Transverse colon (tissue), 4 donors: ENCODE measurements around the gene KPNB1. TPM values are rescaled to one million over a fixed set of nuclear protein-coding genes. Genes with fewer than 3 reads are reported as not detected.

ENCODE experiments used
- DNase-seq: peaks from one replicate; pipeline ENCODE4 v3.0.0-alpha.2; 2019
- H3K27ac ChIP-seq, 4 donors: fragments of 200-600 bp; sonication (generic); 2 replicates each; pipeline ENCODE4 v1.5.1; 2016 to 2018; ENCODE audit warnings: inconsistent platforms in 4 of 4
- H3K27me3 ChIP-seq: fragments of 200-600 bp; sonication (generic); 2 replicates; pipeline ENCODE4 v1.5.1; 2017; ENCODE audit warnings: inconsistent platforms
- H3K36me3 ChIP-seq, 4 donors: fragments of 200-600 bp; sonication (generic); 2 replicates each; pipeline ENCODE4 v1.5.1; 2017 to 2019; ENCODE audit warnings: inconsistent platforms in 4 of 4
- H3K4me1 ChIP-seq, 4 donors: fragments of 200-600 bp; sonication (generic); 2 replicates each; pipeline ENCODE4 v1.5.1; 2017 to 2020; ENCODE audit warnings: inconsistent platforms in 4 of 4
- H3K4me3 ChIP-seq, 4 donors: fragments of 200-600 bp; sonication (generic); 1 replicate in 1 of 4; 2 replicates in 3 of 4; pipeline versions ENCODE4 v1.5.1 to v1.6.1; 2017 to 2019; ENCODE audit warnings: inconsistent platforms in 4 of 4
- H3K9me3 ChIP-seq, 2 donors: fragments of 200-600 bp; sonication (generic); 2 replicates each; pipeline ENCODE4 v1.5.1; 2017 to 2019; ENCODE audit warnings: inconsistent platforms in 2 of 2
- CTCF ChIP-seq, 5 experiments: fragments of 200-600 bp in 3 of 5; fragments of 450-650 bp in 2 of 5; sonication (generic) in 3 of 5; IDR thresholded peaks; 1 replicate in 2 of 5; 2 replicates in 3 of 5; pipeline ENCODE4 v1.5.1; 2016 to 2017; ENCODE audit warnings: antibody characterized with exemption in 5 of 5, inconsistent platforms in 3 of 5, mild to moderate bottlenecking in 2 of 5, moderate library complexity in 1 of 5
- EP300 ChIP-seq: sonication (generic); formaldehyde crosslinking; IDR thresholded peaks from one replicate; pipeline ENCODE4 v1.6.1; 2017; ENCODE audit warnings: antibody characterized with exemption, low read depth
- POLR2A ChIP-seq: fragments of 450-650 bp; IDR thresholded peaks from one replicate; pipeline ENCODE4 v1.6.1; 2016; ENCODE audit warnings: antibody characterized with exemption, mild to moderate bottlenecking, moderate library complexity
- POLR2AphosphoS5 ChIP-seq, 3 donors: sonication (generic); formaldehyde crosslinking; IDR thresholded peaks; one replicate each; pipeline ENCODE4 v1.6.1; 2016; ENCODE audit warnings: antibody characterized with exemption in 3 of 3
- WGBS, 2 donors: methylation state at CpG; one replicate each; pipeline ENCODE4 v1.1.5; 2018; ENCODE audit warnings: low coverage in 1 of 2; 5-methylcytosine and 5-hydroxymethylcytosine counted together
- in situ Hi-C, 4 donors: fragments of 200-750 bp; cut with MboI; loops; one replicate each; pipeline versions ENCODE4 v1.15.0 to v1.15.1; 2017; ENCODE audit warnings: low sequenced_read_pairs in 3 of 4, low pct_ligation_motif_present in 1 of 4, low pct_unique_long_range_greater_than_20kb in 1 of 4
- intact Hi-C: fragments of 100-400 bp; cut with DNase I; formaldehyde crosslinking; loops from one replicate; pipeline ENCODE4 v1.15.1; 2023; ENCODE audit warnings: low total_unique reads
- total RNA-seq, 4 donors: library from RNA; depleted of rRNA; stranded (reverse); fragments of >200 nt; gene quantifications; one replicate each; pipeline ENCODE4 v1.1.0, GENCODE V29; 2016

Gene KPNB1
- total RNA-seq, 4 donors from 2014 or later = 39.2 to 176 (median 133) TPM

DNA sequence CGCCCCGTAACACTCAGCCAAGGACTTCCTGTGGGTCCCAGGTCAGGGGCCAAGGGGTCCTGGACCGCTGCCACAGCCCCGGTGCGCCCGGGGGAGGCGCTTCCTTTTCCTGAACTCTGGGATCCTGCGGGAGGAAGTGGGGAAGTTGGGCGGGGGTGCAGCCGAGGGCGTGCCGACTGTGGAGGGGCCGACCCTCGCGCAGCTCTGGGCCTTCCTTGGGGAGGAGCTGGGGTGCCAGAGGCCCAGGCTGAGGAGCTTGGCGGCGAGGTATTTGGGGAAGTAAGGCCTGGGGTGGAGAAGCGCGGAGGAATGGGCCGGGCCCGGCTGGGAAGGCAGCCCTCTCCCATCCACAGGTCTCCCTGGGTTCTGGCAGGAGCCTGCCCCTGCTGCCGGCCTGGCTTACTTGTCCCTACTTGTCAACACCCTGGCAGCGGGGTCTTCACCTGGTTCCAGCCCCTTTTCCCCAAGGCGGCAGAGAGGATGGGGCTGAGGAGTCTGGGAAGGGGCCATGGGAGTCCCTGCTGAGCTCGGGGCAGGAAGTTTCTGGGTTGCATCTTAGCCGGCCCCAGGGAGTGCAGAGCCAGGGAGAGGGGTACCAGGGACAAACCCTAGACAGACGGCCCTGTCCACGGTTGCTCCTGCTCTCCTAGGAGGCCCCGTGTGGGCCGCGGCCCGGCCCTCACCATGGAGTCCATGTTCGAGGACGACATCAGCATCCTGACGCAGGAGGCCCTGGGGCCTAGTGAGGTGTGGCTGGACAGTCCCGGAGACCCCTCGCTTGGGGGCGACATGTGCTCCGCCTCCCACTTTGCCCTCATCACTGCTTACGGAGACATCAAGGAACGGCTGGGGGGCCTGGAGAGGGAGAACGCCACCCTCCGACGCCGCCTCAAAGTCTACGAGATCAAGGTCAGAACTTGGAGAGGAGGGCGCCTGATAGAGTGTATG, 46.0 kb downstream of the KPNB1 start:
- H3K27me3 ChIP-seq = peaks cover 16% of the 10 kb centered on the region
- intact Hi-C loops = no loop called here
- no peaks in the 10 kb centered on the region for H3K36me3 ChIP-seq
- peaks cover 7 to 32% (median 20%) of the 10 kb centered on the region in 4 donors for H3K4me1 ChIP-seq
- DNase-seq = peak; percentile 54
- no peaks in the 10 kb centered on the region for H3K9me3 ChIP-seq
- H3K27ac ChIP-seq = peak overlapping the region; percentile 80 to 92 (median 88)
- in situ Hi-C loops = loop anchor here in 1 of 4 donors (10.0 kb wide), 1 partner anchor 99 kb away; no protein-coding TSS in a partner anchor
- peak overlapping the region; percentile 76 to 95 (median 91) for H3K4me3 ChIP-seq
- WGBS, 2 donors = 56% methylated on average over 39 of the region's 47 CpGs; no CpG with 5 or more reads in 1 of the 2 donors
- no peak for TF ChIP-seq POLR2AphosphoS5 (IDR thresholded peaks at IDR 0.05)
- TF ChIP-seq CTCF (IDR thresholded peaks at IDR 0.05) = no peak
- no peak for TF ChIP-seq POLR2A
- no peak for TF ChIP-seq EP300

GRCh38 chr17:47696717-47697642, 47.3 kb downstream of the KPNB1 start:
- H3K27me3 ChIP-seq = peaks cover 16% of the 10 kb centered on the region
- WGBS, 2 donors = 66 to 75% methylated on average over 5 to 11 of the region's 11 CpGs
- H3K4me1 ChIP-seq = peaks cover 7 to 32% (median 20%) of the 10 kb centered on the region in 4 donors
- H3K36me3 ChIP-seq = no peaks in the 10 kb centered on the region
- intact Hi-C loops = no loop called here
- H3K4me3 ChIP-seq = no peak overlapping the region
- in situ Hi-C loops = loop anchor here in 1 of 4 donors (10.0 kb wide), 1 partner anchor 98 kb away; no protein-coding TSS in a partner anchor
- H3K27ac ChIP-seq = no peak overlapping the region
- H3K9me3 ChIP-seq = no peaks in the 10 kb centered on the region
- TF ChIP-seq CTCF (IDR thresholded peaks at IDR 0.05) (no peak), POLR2AphosphoS5 (IDR thresholded peaks at IDR 0.05) (no peak), EP300 (no peak), POLR2A (no peak)
- DNase-seq = no peak

- in situ Hi-C loops (loop anchor here in 1 of 4 donors (10.0 kb wide), 1 partner anchor 97 kb away; no protein-coding TSS in a partner anchor), intact Hi-C loops (no loop called here)
- peaks cover 16% of the 10 kb centered on the region for H3K27me3 ChIP-seq
- WGBS, 2 donors = 40 to 61% methylated on average over 1 to 8 of the region's 9 CpGs
- TF ChIP-seq CTCF (IDR thresholded peaks at IDR 0.05) = no peak
- TF ChIP-seq POLR2AphosphoS5 (IDR thresholded peaks at IDR 0.05) = no peak
- DNase-seq = no peak
- H3K36me3 ChIP-seq = no peaks in the 10 kb centered on the region
- H3K4me3 ChIP-seq = no peak overlapping the region
- peaks cover 2 to 30% (median 13%) of the 10 kb centered on the region in 4 donors for H3K4me1 ChIP-seq
- no peaks in the 10 kb centered on the region for H3K9me3 ChIP-seq
- no peak overlapping the region for H3K27ac ChIP-seq
Observed at GRCh38 chr17:47697906-47698711, 48.4 kb downstream of the KPNB1 start.
